ENCODE data around the gene MKNK2.

MKNK2 gene

DNA sequence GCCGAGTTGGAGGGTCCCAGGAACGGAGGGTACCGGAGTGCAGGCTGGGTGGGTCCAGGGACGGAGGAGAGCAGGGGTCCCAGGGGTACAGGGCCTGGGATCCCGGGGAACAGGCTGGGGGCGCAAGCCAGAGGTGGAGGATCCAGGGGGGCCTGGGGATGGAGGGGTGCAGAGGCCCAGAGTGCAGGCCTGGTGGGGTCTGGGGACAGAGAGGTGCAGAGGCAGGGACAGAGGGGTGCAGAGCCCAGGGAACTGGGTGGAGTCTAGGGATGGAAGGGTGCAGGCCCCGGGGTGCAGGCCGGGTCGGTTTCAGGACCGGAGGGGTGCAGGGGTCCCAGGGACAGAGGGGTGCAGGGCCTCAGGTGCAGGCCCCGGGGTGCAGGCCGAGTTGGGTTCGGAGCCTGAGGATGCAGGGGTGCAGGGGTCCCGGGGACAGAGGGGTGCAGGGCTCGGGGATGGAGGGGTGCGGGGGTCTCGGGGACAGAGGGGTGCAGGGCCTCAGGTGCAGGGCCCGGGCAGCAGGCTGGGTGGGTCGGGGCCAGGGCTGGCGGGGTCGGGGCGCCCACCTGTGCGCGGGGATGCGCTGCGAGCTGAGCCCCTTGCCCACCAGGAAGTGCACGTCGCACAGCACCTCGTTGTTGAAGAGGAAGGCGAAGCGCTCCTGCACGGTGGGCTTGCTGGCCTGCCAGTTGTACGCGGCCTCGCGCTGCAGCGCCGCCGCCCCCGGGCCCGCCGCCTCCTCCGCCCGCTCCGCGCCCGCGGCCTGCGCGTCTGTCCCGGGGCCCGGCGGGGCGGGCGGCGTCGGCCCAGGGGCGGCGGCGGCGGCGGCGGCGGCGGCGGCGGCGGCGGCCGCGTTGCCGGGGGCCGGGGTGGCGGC, 36.1 kb downstream of the MKNK2 start:
- Histone ChIP-seq H3K27me3 (ENCODE audit: insufficient read depth, poor library complexity, severe bottlenecking) (no peaks in the 10 kb centered on the region), H3K27ac (replicated peaks) (no peak overlapping the region), H3K4me3 (replicated peaks; ENCODE audit: insufficient read depth, low read length) (peak overlapping the region; percentile 76)
- TF ChIP-seq SPI1 (IDR thresholded peaks at IDR 0.05; ENCODE audit: borderline replicate concordance, low read depth) (no peak), POLR2AphosphoS5 (IDR thresholded peaks at IDR 0.05; ENCODE audit: low read depth) (no peak), GABPA (IDR thresholded peaks at IDR 0.05; ENCODE audit: low read depth) (no peak)
- TF ChIP-seq, protein P1, sequence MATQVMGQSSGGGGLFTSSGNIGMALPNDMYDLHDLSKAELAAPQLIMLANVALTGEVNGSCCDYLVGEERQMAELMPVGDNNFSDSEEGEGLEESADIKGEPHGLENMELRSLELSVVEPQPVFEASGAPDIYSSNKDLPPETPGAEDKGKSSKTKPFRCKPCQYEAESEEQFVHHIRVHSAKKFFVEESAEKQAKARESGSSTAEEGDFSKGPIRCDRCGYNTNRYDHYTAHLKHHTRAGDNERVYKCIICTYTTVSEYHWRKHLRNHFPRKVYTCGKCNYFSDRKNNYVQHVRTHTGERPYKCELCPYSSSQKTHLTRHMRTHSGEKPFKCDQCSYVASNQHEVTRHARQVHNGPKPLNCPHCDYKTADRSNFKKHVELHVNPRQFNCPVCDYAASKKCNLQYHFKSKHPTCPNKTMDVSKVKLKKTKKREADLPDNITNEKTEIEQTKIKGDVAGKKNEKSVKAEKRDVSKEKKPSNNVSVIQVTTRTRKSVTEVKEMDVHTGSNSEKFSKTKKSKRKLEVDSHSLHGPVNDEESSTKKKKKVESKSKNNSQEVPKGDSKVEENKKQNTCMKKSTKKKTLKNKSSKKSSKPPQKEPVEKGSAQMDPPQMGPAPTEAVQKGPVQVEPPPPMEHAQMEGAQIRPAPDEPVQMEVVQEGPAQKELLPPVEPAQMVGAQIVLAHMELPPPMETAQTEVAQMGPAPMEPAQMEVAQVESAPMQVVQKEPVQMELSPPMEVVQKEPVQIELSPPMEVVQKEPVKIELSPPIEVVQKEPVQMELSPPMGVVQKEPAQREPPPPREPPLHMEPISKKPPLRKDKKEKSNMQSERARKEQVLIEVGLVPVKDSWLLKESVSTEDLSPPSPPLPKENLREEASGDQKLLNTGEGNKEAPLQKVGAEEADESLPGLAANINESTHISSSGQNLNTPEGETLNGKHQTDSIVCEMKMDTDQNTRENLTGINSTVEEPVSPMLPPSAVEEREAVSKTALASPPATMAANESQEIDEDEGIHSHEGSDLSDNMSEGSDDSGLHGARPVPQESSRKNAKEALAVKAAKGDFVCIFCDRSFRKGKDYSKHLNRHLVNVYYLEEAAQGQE (IDR thresholded peaks at IDR 0.05; ENCODE audit: insufficient replicate concordance, low read depth): no peak
- TF ChIP-seq, protein P2, sequence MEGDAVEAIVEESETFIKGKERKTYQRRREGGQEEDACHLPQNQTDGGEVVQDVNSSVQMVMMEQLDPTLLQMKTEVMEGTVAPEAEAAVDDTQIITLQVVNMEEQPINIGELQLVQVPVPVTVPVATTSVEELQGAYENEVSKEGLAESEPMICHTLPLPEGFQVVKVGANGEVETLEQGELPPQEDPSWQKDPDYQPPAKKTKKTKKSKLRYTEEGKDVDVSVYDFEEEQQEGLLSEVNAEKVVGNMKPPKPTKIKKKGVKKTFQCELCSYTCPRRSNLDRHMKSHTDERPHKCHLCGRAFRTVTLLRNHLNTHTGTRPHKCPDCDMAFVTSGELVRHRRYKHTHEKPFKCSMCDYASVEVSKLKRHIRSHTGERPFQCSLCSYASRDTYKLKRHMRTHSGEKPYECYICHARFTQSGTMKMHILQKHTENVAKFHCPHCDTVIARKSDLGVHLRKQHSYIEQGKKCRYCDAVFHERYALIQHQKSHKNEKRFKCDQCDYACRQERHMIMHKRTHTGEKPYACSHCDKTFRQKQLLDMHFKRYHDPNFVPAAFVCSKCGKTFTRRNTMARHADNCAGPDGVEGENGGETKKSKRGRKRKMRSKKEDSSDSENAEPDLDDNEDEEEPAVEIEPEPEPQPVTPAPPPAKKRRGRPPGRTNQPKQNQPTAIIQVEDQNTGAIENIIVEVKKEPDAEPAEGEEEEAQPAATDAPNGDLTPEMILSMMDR (IDR thresholded peaks at IDR 0.05; ENCODE audit: insufficient read depth, low read length): no peak
- peak in 1 of 2 experiments; percentile 37 for DNase-seq (ENCODE audit: low read depth in 1 of 2, low spot score in 1 of 2)

DNA sequence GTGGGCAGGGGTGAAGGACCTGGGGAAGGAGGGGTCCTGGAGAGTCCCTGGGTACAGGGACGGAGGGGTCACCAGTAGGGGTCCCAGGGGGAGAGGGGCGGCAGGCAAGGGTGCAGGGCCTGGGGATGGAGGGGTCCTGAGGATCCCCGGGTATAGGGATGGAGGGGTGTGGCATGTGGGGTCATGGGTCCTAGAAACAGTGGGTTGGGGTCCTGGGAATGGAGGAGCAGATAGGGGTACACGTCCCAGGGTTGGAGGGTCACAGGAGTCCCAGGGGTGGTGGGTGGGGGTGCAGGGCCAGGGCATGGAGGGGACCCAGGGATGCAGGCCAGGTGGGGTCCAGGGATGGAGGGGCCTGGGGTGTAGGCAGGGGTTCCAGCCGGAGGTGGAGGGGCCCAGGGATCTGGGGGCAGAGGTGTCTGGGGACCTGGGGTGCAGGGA, 36.9 kb downstream of the MKNK2 start:
- TF ChIP-seq, protein P1 (IDR thresholded peaks at IDR 0.05; ENCODE audit: insufficient replicate concordance, low read depth): no peak
- TF ChIP-seq POLR2AphosphoS5 (IDR thresholded peaks at IDR 0.05; ENCODE audit: low read depth): no peak
- TF ChIP-seq GABPA (IDR thresholded peaks at IDR 0.05; ENCODE audit: low read depth): no peak
- no peak for TF ChIP-seq SPI1 (IDR thresholded peaks at IDR 0.05; ENCODE audit: borderline replicate concordance, low read depth)
- TF ChIP-seq, protein P2 (IDR thresholded peaks at IDR 0.05; ENCODE audit: insufficient read depth, low read length): no peak
- H3K4me3 ChIP-seq (replicated peaks; ENCODE audit: insufficient read depth, low read length): no peak overlapping the region; the same call in 1 of the 2 replicates
- no peak for DNase-seq (ENCODE audit: low read depth in 1 of 2, low spot score in 1 of 2)
- H3K27me3 ChIP-seq (ENCODE audit: insufficient read depth, poor library complexity, severe bottlenecking): no peaks in the 10 kb centered on the region
- no peak overlapping the region for H3K27ac ChIP-seq (replicated peaks)

GRCh38 chr19:2013683-2013961, 37.4 kb downstream of the MKNK2 start:
- Histone ChIP-seq H3K27me3 (ENCODE audit: insufficient read depth, poor library complexity, severe bottlenecking) (no peaks in the 10 kb centered on the region), H3K4me3 (replicated peaks; ENCODE audit: insufficient read depth, low read length) (no peak overlapping the region), H3K27ac (replicated peaks) (no peak overlapping the region)
- DNase-seq (ENCODE audit: low read depth in 1 of 2, low spot score in 1 of 2): no peak
- TF ChIP-seq, protein P2 (IDR thresholded peaks at IDR 0.05; ENCODE audit: insufficient read depth, low read length): no peak
- TF ChIP-seq SPI1 (IDR thresholded peaks at IDR 0.05; ENCODE audit: borderline replicate concordance, low read depth) (no peak), GABPA (IDR thresholded peaks at IDR 0.05; ENCODE audit: low read depth) (no peak), POLR2AphosphoS5 (IDR thresholded peaks at IDR 0.05; ENCODE audit: low read depth) (no peak)
